GM18505 (cell line): ENCODE measurements around the gene HOXD4.

Experiments used
- ATAC-seq: cut with Tn5 transposase; IDR thresholded peaks from one replicate; pipeline ENCODE4 v1.9.1; 2021; ENCODE audit not compliant: unreplicated experiment
- POLR2A ChIP-seq: IDR thresholded peaks from 4 replicates; pipeline ENCODE4 v1.6.1; 2011; ENCODE audit warnings: borderline replicate concordance; ENCODE audit not compliant: insufficient read depth, insufficient read length; ENCODE audit errors: extremely low read depth

Gene HOXD4

DNA sequence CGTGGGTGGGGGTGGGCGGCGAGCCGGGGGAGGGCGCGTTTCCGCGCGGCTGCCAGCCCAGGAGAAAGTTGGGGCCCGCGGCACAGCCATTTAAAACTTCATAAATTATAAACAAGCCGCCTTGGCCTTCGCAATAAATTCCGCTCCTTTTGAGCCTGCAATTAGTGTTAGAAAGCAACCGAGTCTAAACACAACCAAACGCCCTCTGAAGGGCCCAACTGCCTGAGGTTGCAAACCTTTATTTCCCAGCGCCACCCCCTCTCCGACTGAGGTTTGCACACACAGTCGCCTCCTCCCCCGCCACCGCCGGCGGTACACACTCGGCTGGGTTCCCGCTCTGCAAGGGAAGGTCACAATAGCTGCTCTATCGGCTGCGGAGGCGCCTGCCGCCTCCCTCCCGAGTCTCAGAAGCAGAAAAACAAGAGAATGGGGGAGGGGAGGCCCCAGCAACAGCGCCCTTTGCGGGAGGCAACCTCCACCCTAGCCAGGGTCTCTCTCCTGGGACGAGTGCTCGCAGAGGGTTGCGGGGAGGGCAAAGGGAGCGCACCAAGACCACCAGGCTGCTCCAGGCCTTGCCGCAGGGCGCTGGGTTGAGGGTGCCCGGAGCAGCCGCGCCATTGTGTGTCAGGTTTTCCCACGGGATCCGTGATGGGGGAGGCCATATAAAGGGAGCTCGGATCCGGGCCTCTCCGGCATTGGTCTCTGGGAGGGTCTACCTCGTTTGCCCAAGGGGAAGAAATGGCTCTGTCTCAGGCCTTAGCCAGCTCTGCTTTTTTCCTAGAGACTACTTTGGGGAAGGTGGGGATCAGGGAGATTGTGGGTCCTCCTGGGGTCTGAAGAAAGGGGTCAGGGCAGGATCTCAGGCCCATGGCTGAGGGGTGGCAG is 23.7 kb downstream of the HOXD4 start:
- no peak for ATAC-seq
- no peak for TF ChIP-seq POLR2A

DNA sequence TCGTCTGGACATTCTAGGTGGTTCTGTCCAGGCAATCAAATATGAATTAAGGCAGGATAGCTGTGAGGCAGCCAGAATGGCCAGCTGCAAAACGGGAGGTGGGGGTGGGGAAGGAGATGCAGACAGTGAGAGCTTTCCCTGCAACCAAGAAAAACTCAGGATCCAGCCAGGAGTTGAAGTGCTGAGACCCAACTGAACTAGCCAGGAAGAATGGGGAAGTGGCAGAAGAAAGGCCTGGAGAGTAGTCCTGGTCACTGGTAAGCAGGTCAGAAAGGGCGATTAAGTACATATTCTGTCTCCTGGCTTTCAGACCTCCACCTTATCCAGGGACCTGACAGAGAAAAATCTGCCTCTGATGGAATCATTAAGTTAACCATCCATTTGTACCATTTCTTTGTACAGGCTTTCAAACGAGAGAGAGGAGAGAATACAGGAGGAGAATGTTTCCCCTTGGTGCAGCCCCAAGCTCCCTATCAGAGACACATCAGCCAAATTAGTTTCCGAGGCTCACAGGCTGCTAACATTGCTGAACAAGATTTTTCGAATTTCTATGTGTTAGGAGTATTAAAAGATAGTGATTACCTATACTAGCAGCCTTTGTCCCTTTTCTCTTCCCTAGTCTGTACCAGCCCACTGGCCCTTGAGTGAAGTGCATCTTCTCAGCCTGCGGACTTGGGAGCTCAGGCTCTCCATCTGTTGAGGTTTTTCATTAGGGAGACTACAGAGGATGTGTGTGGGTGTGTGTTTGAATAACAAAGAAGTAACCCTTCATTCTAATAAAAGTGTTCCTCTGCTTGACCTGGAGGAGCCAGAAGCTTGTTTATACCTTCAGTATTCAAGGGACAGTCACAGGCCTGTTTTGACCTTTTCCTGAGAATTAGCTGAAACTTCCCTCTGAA is 24.6 kb downstream of the HOXD4 start:
- TF ChIP-seq POLR2A, result no peak
- ATAC-seq, result no peak

DNA sequence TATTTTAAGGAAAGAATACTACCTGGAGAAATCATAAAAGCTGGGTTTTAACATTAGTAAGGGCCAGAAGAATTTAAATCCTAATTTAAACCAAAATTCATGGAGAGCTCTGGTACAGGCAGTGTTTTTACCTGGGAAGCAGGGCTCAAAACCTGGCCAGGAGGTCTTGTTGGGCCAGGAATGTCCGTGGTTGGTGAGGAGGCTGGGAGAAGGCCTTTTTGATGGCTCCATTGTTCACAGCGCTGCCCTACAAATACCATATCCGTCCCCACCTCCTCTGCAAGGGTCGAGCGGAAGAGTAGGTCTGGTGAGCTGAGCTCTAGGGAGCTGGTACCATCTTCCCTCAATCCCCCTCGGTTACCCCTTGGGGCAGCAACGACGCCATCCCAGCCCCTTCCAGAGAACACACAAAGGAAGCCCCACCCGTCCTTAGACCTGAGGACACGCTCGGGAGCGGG is 26.3 kb downstream of the HOXD4 start:
- TF ChIP-seq POLR2A, result no peak
- ATAC-seq, result no peak

DNA sequence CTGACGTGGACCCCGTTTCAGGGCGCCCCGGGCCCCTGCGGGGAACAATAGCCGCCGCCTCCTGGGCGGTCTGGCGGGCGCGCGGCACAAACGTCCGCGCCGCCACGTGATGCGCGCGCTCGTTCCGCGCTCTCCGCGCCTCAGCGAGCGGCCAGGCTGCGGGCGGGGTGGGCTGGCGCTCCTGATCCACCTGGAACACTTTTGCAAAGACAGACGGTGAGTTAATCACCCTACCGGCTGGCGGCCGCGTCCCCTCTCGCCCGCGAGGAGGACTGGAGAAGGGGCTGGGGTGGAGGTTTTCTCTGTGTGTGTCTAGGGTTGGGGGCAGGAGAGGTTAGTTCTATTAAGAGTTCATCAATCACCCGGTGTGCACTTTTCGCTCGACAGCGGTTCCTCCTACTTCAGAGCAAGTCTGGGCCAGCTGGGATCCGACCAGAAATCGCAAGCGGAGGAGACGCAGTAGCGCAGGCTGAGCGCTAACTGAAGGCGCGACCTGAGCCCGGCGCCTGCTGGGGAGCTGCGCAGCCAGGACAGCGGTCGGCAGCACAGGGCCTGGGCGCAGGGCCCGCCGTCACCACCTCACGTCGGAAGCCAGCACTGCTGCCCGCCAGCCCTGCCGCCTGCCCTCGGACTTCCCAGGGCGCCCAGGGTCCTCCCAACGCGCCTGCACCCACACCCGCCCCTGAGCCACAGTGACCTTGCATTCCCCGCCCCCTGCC is 26.8 kb downstream of the HOXD4 start:
- no peak for TF ChIP-seq POLR2A

DNA sequence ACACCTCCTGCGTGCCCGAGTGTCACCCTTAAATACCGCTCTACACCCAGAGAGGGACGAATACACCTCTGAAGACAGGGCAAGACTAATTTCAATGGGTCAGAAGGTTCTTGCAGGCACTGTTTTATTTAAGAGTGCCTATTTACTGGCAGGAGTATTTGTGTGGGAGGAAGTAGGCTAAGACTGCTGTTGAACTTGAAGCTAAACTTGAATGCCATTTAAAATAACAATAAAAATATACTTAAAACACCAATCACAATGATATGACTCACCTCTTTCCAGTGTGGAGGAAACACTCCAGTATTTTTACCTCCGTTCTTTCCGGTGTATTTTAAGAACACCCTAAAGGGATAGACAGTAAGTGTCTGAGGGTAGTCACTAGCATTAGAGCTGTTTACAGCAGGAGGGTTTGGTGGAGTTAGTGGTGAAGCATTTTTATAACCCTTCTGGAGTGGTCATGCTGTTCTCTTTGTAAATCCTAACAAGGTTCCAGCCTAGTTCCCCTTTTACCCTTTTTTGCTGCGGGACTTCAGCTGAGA is 27.5 kb downstream of the HOXD4 start:
- no peak for ATAC-seq
- no peak for TF ChIP-seq POLR2A

More for the DNA sequence above, 26.8 kb downstream of the HOXD4 start:
- no peak for ATAC-seq

DNA sequence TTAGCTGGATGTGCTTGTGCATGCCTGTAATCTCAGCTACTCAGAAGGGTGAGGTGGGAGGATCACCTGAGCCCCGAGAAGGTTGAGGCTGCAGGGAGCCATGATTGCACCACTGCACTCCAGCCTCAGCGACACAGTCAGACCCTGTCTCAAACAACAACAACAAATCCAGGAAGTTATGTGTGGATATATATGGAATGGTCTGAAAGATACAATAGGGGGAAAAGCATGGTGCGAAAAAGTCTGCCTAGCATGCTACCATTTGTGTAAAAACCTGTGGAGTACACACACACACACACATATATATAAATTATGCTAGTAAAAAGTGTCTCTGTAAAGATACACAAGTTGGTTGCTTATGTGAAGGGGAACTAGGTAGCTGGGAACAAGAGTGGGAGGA is 30.2 kb downstream of the HOXD4 start:
- no peak for TF ChIP-seq POLR2A
- no peak for ATAC-seq

DNA sequence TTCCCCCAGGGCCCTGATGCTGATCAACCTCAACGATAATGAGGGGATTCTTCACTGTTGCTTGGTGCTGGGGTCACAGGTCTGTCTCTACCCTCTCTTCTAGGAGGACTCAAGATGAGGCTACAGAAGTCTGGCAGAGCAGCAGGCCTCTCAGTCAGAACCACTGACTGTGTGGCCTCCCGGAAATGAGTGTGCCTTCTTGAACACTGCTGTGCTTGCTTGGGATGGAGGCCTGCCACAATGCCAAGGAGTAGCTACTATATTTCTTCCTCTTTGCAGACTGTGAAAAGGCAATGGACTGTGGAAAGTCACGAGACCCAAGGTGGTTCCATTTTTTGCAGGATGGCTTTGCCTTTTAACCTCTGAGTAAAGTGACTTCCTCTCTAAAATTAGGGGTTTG is 31.3 kb downstream of the HOXD4 start:
- TF ChIP-seq POLR2A, result no peak
- no peak for ATAC-seq

DNA sequence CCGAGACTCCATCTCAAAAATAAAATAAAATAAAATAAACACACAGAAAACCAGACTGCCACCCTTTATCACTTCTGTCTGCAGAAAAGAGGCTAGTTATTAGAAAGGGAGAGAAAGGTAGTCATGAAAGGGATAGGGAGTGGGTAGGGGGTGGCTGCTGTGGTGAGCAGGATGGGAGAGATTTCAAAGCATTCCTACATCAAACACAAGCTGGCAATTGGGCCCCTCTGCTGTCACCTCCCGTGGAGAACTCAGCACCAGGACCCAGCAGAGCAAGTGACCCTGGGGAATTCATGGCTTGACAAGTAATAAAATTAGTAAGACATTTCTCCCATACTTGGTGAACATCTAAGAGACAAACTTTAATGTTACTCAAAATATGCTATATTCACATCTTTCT is 33.4 kb downstream of the HOXD4 start:
- no peak for ATAC-seq
- no peak for TF ChIP-seq POLR2A

DNA sequence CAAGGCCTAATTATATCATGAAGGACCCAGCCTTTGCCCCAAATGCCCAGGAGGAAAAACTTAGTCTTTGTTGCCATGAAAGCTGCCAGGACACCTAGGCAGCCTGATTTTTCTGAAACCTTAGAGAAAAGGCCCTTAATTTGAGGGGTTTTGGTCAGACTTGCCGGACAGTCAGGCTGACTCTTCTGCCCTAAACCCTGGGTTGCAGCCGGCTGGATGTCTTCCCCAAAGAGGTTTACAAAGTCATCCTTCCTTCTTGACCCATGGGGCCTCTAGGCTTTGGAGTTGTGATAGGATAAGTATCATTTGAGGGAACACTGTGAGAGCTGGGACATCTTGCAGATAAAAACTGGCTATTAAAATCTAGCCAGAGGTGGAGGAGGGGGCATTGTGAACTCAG is 34.7 kb downstream of the HOXD4 start:
- no peak for ATAC-seq
- TF ChIP-seq POLR2A, result no peak

DNA sequence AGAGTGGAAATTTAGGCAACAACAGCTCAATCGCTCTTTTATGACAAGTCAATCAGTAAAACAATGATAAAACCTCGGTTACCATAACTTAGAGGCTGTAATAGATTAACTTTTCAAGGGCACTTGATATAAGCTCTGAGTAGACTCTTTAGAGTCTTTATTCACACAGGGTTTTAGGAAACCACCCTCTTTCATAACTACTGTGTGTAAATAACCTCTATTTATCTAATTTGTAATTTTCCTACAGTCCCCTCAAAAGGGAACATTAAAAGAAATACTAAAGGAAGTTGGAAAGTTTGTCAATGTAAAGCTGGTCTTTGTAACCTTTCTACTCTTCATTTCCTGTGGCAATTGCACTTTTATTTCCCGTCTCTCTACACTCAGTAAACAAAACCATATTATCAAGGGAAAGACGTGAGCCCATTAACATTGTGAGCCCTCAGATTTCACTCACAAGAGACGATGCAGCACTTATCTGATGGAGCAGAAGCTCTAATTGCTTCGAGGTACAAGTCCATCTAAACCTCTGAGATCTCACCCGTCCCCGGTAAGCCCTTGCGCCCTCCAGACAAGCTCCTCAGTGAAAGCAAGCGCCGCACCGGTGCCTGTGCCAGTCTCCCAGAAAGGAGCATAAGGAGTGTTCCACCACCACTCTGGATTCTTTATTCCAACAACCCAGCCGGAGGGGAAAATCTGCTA is 36.0 kb downstream of the HOXD4 start:
- no peak for ATAC-seq
- no peak for TF ChIP-seq POLR2A

DNA sequence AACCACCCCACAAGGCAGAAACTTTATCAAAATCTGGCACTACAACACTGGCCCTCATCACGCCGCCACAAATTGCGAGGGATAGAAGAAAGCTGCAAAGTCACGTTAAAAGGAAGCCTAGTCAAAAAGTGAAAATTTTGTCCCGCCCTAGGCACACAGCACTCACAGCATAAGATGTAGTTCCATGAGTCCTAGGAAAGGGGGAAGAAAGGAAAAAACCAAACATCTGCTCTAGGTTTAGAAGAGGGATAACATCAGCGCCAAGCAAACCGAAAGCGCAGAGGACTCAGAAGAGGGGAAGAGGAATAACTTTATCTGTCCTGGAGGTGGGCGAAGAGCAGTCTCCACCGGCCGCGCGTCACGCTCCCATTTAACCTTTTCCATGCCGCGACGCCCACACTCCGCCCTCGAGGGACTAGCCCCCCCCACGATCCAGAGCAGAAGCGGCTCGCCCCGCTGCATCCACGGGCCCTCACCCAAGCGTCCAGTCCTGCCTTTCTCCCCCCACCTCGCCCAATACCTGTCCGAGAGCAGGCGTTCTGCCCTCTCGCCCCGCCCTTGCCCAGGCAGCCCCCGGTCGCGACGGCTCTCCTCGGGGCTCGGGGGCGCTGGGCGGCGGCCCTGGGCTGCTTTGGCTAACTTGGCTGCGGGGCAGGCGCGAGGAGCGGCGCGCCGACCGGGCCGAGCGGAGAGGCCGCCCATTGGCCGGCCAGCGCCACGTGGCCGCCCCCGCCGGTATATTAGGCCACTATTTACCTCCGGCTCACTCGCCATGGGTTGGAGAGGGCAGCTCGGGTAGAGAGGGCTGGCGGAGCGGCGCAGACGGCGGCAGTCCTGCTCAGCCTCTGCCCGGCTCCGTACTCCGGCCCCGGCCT is 36.8 kb downstream of the HOXD4 start, which contains the start of gene HOXD1:
TSS of gene HOXD1 (plus strand) at position 770 of the 875 bp plus-strand sequence. CDS start 134 bp downstream, outside the sequence.
- ATAC-seq, result no peak
- no peak for TF ChIP-seq POLR2A
